HUES64 (cell line): ENCODE results near the gene PPP1R12A.
A peak's percentile ranks its signal among the peaks of the same experiment; 100 is the strongest.

Experiments
- H3K27ac ChIP-seq: 2 replicates; pipeline ENCODE4 v1.7.0; 2013; ENCODE audit warnings: low read depth, low read length, inconsistent platforms
- H3K27me3 ChIP-seq: 2 replicates; pipeline ENCODE4 v1.6.1; 2013; ENCODE audit warnings: mild to moderate bottlenecking, low read length; ENCODE audit not compliant: insufficient read depth
- H3K36me3 ChIP-seq: 2 replicates; pipeline ENCODE4 v1.6.1; 2013; ENCODE audit warnings: mild to moderate bottlenecking, low read length; ENCODE audit not compliant: insufficient read depth
- H3K4me1 ChIP-seq: 2 replicates; pipeline ENCODE4 v1.6.1; 2013; ENCODE audit warnings: mild to moderate bottlenecking, low read length, moderate library complexity; ENCODE audit not compliant: insufficient read depth
- H3K4me3 ChIP-seq: 2 replicates; pipeline ENCODE4 v1.5.1; 2013; ENCODE audit warnings: mild to moderate bottlenecking, low read length, moderate library complexity
- H3K9ac ChIP-seq: 2 replicates; pipeline ENCODE4 v1.6.1; 2013; ENCODE audit warnings: mild to moderate bottlenecking, low read depth, low read length
- H3K9me3 ChIP-seq: 2 replicates; pipeline ENCODE4 v1.6.1; 2013; ENCODE audit warnings: low read depth, low read length; ENCODE audit not compliant: insufficient read depth
- WGBS: fragments of 150-250, 120-280 bp; methylation state at CpG from one replicate; pipeline ENCODE4 v1.1.7; 2013; ENCODE audit warnings: missing lambda C conversion rate; 5-methylcytosine and 5-hydroxymethylcytosine counted together

The PPP1R12A gene

DNA sequence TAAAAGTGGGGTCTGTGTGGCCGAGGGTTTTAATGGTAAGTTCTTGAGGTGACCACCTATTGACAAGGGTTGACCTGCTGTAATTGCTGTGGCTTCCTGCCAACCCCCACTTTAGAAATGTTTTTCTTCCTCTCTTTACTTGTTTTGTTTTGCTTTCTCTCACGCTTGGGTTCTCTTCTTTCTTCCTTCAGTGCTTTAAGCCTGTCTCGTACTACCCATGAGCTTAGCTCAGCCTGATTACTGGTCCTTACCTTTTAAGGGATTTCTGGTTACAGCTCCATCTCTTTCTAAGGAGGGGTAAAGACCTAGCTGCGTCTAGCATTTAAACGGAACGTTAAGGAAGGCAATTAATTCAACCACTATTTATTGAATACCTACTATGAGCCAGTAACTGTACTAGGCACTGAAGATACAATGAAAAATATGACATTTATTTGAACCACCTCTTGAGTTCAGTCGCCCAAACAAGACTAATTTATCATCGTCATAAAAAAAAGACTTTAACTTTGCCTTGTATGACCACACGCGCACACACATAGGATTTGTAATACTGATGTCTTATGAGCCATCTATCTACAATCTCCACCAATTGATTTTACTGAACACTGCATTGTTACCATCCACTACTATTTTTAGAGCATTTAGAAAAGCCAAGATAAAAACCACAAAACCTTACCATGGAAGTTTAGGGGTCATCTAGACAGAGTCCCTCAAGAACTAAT lies 888 bp upstream of the PPP1R12A start:
- Histone ChIP-seq H3K9ac (peak overlapping the region; percentile 99), H3K4me1 (peaks cover 33% of the 10 kb centered on the region), H3K36me3 (no peaks in the 10 kb centered on the region), H3K27ac (peak overlapping the region; percentile 96; the same call in 1 of the 2 replicates), H3K9me3 (no peaks in the 10 kb centered on the region), H3K27me3 (no peaks in the 10 kb centered on the region), H3K4me3 (peak overlapping the region; percentile 100)
- 26% methylated on average over 10 of the region's 10 CpGs for WGBS

GRCh38 chr12:79934281-79935020 lies 446 bp downstream of the PPP1R12A start:
- Histone ChIP-seq H3K9me3 (no peaks in the 10 kb centered on the region), H3K27ac (peak overlapping the region; percentile 96), H3K4me1 (peaks cover 33% of the 10 kb centered on the region), H3K4me3 (peak overlapping the region; percentile 100), H3K27me3 (no peaks in the 10 kb centered on the region), H3K36me3 (no peaks in the 10 kb centered on the region), H3K9ac (peak overlapping the region; percentile 99)
- under 1% methylated on average over 51 of the region's 53 CpGs for WGBS

DNA sequence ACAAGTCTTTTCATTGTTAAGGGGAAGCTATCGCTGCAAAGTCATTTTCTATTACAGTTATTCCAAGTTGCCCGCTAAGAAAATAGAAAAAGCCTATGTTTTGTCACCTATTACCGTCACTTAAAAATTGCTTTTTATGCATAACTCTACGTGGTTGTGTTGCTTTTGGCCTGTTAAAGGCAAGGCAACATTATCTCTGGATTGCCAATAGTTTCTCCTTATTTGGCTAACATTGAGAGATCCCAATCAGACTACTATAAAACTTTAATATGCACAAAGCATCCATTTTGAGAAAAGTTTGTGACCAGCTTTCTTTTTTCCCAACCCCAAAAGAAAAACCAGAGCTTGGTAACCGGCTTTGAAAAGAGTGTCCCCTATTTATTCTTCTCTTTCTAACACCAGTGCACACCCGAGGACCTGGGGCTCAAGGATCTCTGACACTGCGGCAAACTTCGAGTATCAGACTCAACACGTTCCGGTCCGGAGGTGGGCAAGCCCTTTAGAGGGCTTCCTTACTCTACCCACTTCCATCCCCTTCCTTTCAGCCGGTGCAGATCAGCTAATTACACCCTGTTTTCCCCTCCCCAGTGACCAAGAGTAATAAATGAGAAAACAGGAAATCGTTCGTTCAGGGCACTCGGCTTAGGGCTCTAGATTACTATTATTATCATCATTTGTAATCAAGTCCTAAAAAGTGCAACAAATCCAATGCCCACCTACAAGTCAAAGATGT lies 1.2 kb downstream of the PPP1R12A start:
- Histone ChIP-seq H3K27ac (peak overlapping the region; percentile 96), H3K9me3 (no peaks in the 10 kb centered on the region), H3K36me3 (no peaks in the 10 kb centered on the region), H3K27me3 (no peaks in the 10 kb centered on the region), H3K4me3 (peak overlapping the region; percentile 100), H3K9ac (peak overlapping the region; percentile 99), H3K4me1 (peaks cover 33% of the 10 kb centered on the region)
- under 1% methylated on average over 14 of the region's 15 CpGs for WGBS

GRCh38 chr12:79933043-79933442 lies 1.9 kb downstream of the PPP1R12A start:
- H3K27ac ChIP-seq = no peak overlapping the region
- H3K9me3 ChIP-seq = no peaks in the 10 kb centered on the region
- H3K4me3 ChIP-seq = peak overlapping the region; percentile 100
- no peaks in the 10 kb centered on the region for H3K27me3 ChIP-seq
- no peaks in the 10 kb centered on the region for H3K36me3 ChIP-seq
- H3K4me1 ChIP-seq = peaks cover 33% of the 10 kb centered on the region
- 91% methylated on average over 1 of the region's 2 CpGs for WGBS
- peak overlapping the region; percentile 99 for H3K9ac ChIP-seq

DNA sequence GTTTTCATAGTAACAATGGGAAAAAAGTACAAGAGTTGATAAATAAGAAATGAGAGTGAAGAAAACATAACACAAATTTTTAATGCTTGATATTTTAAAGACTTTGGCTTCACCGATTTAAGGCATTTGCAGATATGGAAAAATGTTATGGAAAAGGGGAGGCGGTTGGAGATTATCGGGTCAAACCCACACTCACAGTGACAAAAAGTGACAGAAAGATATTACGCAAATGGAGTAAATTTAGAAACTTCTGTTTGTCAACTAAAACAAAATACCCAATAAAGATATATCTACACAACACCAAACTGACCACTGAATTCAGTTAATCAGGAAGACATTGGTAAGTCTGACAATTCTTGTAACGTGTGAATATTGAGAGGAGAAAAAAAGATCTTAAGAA lies 2.5 kb downstream of the PPP1R12A start:
- 79% methylated on average over 4 of the region's 5 CpGs for WGBS

DNA sequence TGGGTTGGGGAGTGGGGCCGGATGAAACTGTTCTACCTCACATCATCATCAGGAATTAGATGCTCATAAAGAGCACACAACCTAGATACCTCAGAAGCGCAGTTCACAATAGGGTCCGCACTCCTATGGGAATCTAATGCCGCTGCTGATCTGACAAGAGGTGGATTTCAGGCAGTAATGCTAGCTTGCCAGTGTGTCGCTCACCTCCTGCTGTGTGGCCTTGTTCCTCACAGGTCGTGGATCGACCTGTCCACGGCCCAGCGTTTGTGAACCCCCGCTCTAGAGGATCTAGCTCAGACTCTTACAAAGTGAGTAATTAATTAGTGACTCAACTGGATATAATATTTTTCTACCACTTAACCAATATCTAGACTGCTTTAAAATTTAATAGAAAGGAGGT lies 5.8 kb downstream of the PPP1R12A start:
- WGBS = 84% methylated on average over 9 of the region's 10 CpGs
- Histone ChIP-seq H3K9me3 (no peaks in the 10 kb centered on the region), H3K36me3 (no peaks in the 10 kb centered on the region), H3K4me3 (no peak overlapping the region), H3K4me1 (peaks cover 21% of the 10 kb centered on the region), H3K27ac (no peak overlapping the region), H3K9ac (no peak overlapping the region), H3K27me3 (no peaks in the 10 kb centered on the region)

More for the DNA sequence above, 2.5 kb downstream of the PPP1R12A start:
- Histone ChIP-seq H3K4me3 (peak overlapping the region; percentile 100), H3K4me1 (peaks cover 33% of the 10 kb centered on the region), H3K36me3 (no peaks in the 10 kb centered on the region), H3K9me3 (no peaks in the 10 kb centered on the region), H3K27ac (no peak overlapping the region), H3K9ac (no peak overlapping the region; the same call in 1 of the 2 replicates), H3K27me3 (no peaks in the 10 kb centered on the region)

DNA sequence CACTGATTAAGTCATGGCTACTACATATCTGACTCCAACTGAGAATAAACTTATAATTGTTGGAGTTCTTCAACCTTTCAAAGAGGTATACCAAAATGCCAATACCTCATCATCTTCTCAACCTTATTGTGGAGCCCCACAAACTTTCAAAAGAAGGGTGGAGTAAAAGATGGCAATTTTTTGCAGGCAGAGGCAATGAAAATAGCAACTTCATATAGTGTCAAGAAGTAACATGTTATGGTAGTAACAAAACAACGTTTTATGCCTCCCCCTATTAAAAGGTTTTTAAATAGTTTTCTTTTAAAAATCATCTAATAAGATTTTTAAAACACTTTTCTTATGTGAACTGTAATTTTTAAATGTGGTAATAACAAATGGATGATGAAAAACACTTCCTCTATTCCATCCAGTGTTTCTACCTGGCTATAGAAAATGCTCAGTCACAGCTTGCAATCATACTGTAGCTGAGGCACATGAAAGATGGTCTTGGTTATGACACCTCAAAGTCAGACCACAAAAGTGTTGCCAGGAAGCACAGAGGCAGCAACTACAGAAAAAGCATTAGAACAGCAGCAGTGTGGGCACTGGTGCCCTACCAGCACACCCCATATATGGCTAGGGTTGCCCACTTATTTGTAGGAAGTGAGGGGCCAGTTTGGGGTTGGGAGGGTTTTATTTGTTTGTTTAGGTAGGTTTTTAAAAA lies 7.0 kb downstream of the PPP1R12A start:
- Histone ChIP-seq H3K4me1 (peaks cover 16% of the 10 kb centered on the region), H3K9me3 (no peaks in the 10 kb centered on the region), H3K36me3 (no peaks in the 10 kb centered on the region), H3K9ac (no peak overlapping the region), H3K27me3 (no peaks in the 10 kb centered on the region), H3K4me3 (no peak overlapping the region), H3K27ac (no peak overlapping the region)
- no CpG with 5 or more reads among the region's 1 CpG for WGBS

DNA sequence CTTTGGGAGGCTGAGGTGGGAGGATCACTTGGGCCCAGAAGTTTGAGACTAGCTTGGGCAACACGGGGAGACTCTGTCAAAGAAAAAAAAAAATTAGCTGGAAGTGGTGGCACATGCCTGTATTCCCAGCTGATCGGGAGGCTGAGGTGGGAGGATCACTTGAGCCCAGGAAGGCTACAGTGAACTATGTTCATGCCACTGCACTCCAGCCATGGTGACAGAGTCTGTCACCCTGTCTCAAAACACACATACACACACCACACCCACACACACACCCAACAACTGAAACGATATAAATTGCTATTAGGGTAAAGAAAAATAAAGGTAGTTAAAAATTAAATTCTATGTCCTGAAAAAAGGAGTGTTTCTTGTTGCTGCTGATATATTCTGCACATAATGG lies 7.9 kb downstream of the PPP1R12A start:
- H3K27ac ChIP-seq = no peak overlapping the region
- H3K4me3 ChIP-seq = no peak overlapping the region
- peaks cover 7% of the 10 kb centered on the region for H3K4me1 ChIP-seq
- WGBS = 97% methylated on average over 2 of the region's 3 CpGs
- H3K27me3 ChIP-seq = no peaks in the 10 kb centered on the region
- no peaks in the 10 kb centered on the region for H3K36me3 ChIP-seq
- no peak overlapping the region for H3K9ac ChIP-seq
- H3K9me3 ChIP-seq = no peaks in the 10 kb centered on the region

DNA sequence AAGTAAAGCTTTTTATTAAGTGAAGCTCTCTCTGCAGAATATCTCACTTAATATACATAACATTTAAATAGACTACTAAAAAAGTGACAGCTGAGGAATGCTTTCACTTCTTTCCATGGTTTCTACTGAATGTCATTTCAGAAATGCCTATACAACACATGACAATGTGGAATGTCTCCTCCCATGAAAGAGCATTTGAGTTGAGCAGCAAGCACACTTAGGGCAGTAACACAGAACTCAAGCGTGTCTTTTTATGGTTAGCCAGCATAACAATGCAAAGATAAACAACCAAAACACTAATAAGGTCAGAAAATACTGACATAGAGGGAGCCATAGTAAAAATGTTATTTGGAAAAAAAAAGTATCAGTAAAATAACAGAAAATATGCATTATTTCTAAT lies 9.4 kb downstream of the PPP1R12A start:
- Histone ChIP-seq H3K27me3 (no peaks in the 10 kb centered on the region), H3K27ac (no peak overlapping the region), H3K9ac (no peak overlapping the region), H3K36me3 (no peaks in the 10 kb centered on the region), H3K4me1 (no peaks in the 10 kb centered on the region; the same call in 1 of the 2 replicates), H3K9me3 (no peaks in the 10 kb centered on the region), H3K4me3 (no peak overlapping the region)
- 89% methylated on average over 1 of the region's 1 CpG for WGBS

- Histone ChIP-seq H3K27me3 (no peaks in the 10 kb centered on the region), H3K27ac (no peak overlapping the region), H3K36me3 (no peaks in the 10 kb centered on the region), H3K4me1 (peaks cover 6% of the 10 kb centered on the region; the same call in 1 of the 2 replicates), H3K9me3 (no peaks in the 10 kb centered on the region), H3K4me3 (no peak overlapping the region), H3K9ac (no peak overlapping the region)
- WGBS = 100% methylated on average over 1 of the region's 1 CpG
These were observed 13.1 kb downstream of the PPP1R12A start for GRCh38 chr12:79921786-79922185.
